K562 treated with DMSO at 1 percent for 48 hours (cell line): ENCODE data around the gene NEURL1B. TPM values are rescaled to one million over a fixed set of nuclear protein-coding genes. Genes with fewer than 3 reads are reported as not detected.

ENCODE experiments used
- total RNA-seq: library from RNA; unstranded; fragments of 300-600 nt; gene quantifications from 2 replicates; pipeline ENCODE4 v1.2.3, GENCODE V29; 2022; ENCODE audit warnings: low replicate concordance; ENCODE audit errors: extremely low read depth

NEURL1B gene
- not detected in 2 replicates for total RNA-seq

DNA sequence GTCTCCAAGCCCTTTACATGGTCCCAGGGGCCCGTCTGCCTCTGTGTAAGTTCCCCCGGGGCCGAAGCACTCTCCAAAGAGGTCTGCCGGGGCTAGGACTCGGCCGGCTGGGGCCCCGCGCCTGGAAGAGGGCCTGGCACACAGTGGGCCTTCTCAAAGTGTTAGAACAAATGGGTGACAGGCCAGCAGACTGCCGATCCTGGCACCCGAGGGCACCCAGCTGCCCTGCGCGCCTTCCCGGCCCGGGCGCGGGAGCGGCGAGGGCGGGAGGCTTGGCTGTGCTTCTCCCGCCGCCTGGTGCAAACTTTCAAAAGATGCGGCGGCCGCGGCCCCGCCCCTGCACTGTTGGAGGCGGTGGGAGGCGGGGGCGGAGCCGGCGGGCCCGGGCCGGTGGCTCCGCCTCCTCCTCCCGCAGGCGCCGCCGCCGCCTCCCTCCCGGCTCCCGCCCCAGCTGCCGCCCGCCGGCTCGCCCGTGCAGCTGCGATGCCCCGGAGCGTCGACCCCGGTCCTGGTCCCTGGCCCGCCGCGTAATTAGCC is at the start of gene NEURL1B:
Gene NEURL1B (plus strand): TSS at position 442 of the 537 bp plus-strand sequence. CDS start 144 bp downstream, outside the sequence.

Other genes starting within 250 kb of the NEURL1B start
- gene SH3PXD2B, start 186.7 kb upstream of the NEURL1B start, total RNA-seq = not detected in 2 replicates
- not detected in 2 replicates for gene DUSP1, start 129.9 kb downstream of the NEURL1B start, total RNA-seq
- not detected in 2 replicates for gene ERGIC1, start 193.0 kb downstream of the NEURL1B start, total RNA-seq